ENCODE measurements around the gene CCDC59. TPM values are rescaled to one million over a fixed set of nuclear protein-coding genes. Genes with fewer than 3 reads are reported as not detected.

Gene CCDC59
- polyA plus RNA-seq, 1 of the 3 experiments (the other 2 are of a cell fraction), result 28.0 TPM

GRCh38 chr12:82350161-82350560 lies 8.0 kb downstream of the CCDC59 start:
- Histone ChIP-seq H3K27me3 (ENCODE audit: insufficient read depth) (no peaks in the 10 kb centered on the region), H3K79me2 (ENCODE audit: insufficient read depth) (peaks cover 8% of the 10 kb centered on the region), H3K9ac (no peak overlapping the region), H3K4me1 (ENCODE audit: control insufficient read depth in 1 of 2, insufficient read depth in 2 of 2, low read depth in 1 of 2, low read length in 1 of 2) (no peaks in the 10 kb centered on the region; a peak in 1 of 4 replicates), H3K4me2 (no peak overlapping the region), H3K4me3 (ENCODE audit: low read depth in 2 of 2, low read length in 1 of 2) (no peak overlapping the region), H3K27ac (ENCODE audit: low read depth in 2 of 2, low read length in 1 of 2) (no peak overlapping the region), H3K9me3 (no peaks in the 10 kb centered on the region), H2AFZ (ENCODE audit: low read depth) (no peak overlapping the region), H3K36me3 (replicated peaks in 1 of 2; ENCODE audit: control insufficient read depth in 1 of 2, insufficient read depth in 2 of 2, low read length in 1 of 2) (peaks cover 39 to 40% of the 10 kb centered on the region in 2 experiments), H4K20me1 (ENCODE audit: insufficient read depth) (no peaks in the 10 kb centered on the region), H3F3A (replicated peaks; ENCODE audit: insufficient read depth) (no peaks in the 10 kb centered on the region), H3K9me2 (no peaks in the 10 kb centered on the region)
- CTCF ChIA-PET, result interaction anchor here (1.1 kb wide), 1 partner anchor 706 kb away, joined by 3 read pairs; no protein-coding TSS in a partner anchor
- 98% methylated on average over 3 of the region's 3 CpGs for WGBS (ENCODE audit: low lambda C conversion rate)
- no peak for TF ChIP-seq SMC3 (IDR thresholded peaks at IDR 0.05; ENCODE audit: low read depth, low read length)
- TF ChIP-seq EZH2phosphoT487 (IDR thresholded peaks at IDR 0.05; ENCODE audit: borderline replicate concordance, low read depth), result no peak
- TF ChIP-seq USF2 (IDR thresholded peaks at IDR 0.05; ENCODE audit: borderline replicate concordance, low read depth, low read length), result no peak
- no peak for TF ChIP-seq MXI1 (IDR thresholded peaks at IDR 0.05; ENCODE audit: low read depth, low read length)
- no peak for TF ChIP-seq MEF2A (IDR thresholded peaks at IDR 0.05; ENCODE audit: borderline replicate concordance, low read depth)
- no peak for TF ChIP-seq FOSL2 (IDR thresholded peaks at IDR 0.05; ENCODE audit: borderline replicate concordance, low read depth)
- TF ChIP-seq RXRA (IDR thresholded peaks at IDR 0.05; ENCODE audit: borderline replicate concordance, low read depth), result no peak
- no peak for TF ChIP-seq RAD21 (IDR thresholded peaks at IDR 0.05; ENCODE audit: low read length)
- TF ChIP-seq FOXM1 (IDR thresholded peaks at IDR 0.05; ENCODE audit: low read depth), result no peak
- TF ChIP-seq ZBTB33 (IDR thresholded peaks at IDR 0.05; ENCODE audit: borderline replicate concordance, low read depth), result no peak
- TF ChIP-seq TCF12 (IDR thresholded peaks at IDR 0.05), result no peak
- no peak for TF ChIP-seq CTCF (IDR thresholded peaks at IDR 0.05)
- no peak for TF ChIP-seq GABPA (IDR thresholded peaks at IDR 0.05; ENCODE audit: low read depth)
- TF ChIP-seq EP300 (IDR thresholded peaks at IDR 0.05; ENCODE audit: borderline replicate concordance in 1 of 2, low read depth in 1 of 2, low read length in 1 of 2), result no peak
- no peak for TF ChIP-seq USF1 (IDR thresholded peaks at IDR 0.05; ENCODE audit: borderline replicate concordance, low read depth)
- TF ChIP-seq MAX (IDR thresholded peaks at IDR 0.05; ENCODE audit: low read depth), result no peak
- DNase-seq, result no peak
- POLR2A ChIA-PET, result no interaction called here
